Left ventricle myocardium inferior (tissue), 1 donor: ENCODE results near the gene PTPN13. TPM values are rescaled to one million over a fixed set of nuclear protein-coding genes. Genes with fewer than 3 reads are reported as not detected.
A peak's percentile ranks its signal among the peaks of the same experiment; 100 is the strongest.

Experiments used
- DNase-seq: peaks from one replicate; pipeline ENCODE4 v3.0.0-alpha.2; 2020
- H3K27ac ChIP-seq: fragments of 200-600 bp; replicated peaks from 2 replicates; pipeline ENCODE4 v1.8.0; 2021
- H3K27me3 ChIP-seq: fragments of 200-600 bp; 2 replicates; pipeline ENCODE4 v1.8.0; 2021; ENCODE audit warnings: low read depth
- H3K36me3 ChIP-seq: fragments of 200-600 bp; 2 replicates; pipeline ENCODE4 v1.8.0; 2021
- H3K4me1 ChIP-seq: fragments of 200-600 bp; 2 replicates; pipeline ENCODE4 v1.8.0; 2021
- H3K4me3 ChIP-seq: fragments of 200-600 bp; 2 replicates; pipeline ENCODE4 v1.8.0; 2021; ENCODE audit warnings: mild to moderate bottlenecking, moderate library complexity
- H3K9me3 ChIP-seq: fragments of 200-600 bp; replicated peaks from 2 replicates; pipeline ENCODE4 v1.8.0; 2021
- CTCF ChIP-seq: fragments of 200-600 bp; IDR thresholded peaks from 2 replicates; pipeline ENCODE4 v1.8.0; 2021; ENCODE audit warnings: antibody characterized with exemption, mild to moderate bottlenecking, borderline replicate concordance
- intact Hi-C: fragments of 100-400 bp; cut with micrococcal nuclease; formaldehyde crosslinking; loops from one replicate; pipeline ENCODE4 v1.11.0; 2022
- total RNA-seq: library from RNA; stranded (reverse); fragmentation: NEBNext Ultra II Directional; extraction: Animal tissue kit (Norgen Biotek cat#: 25700); gene quantifications from one replicate; pipeline ENCODE4 v1.2.1, GENCODE V29; 2021
- donor health status: DM: no; HTN: yes; CAD: no; lungs with severe emphysema.

PTPN13 gene
- total RNA-seq, 1 donor from 2014 or later = 3.8 TPM

GRCh38 chr4:86847571-86847970, 253.5 kb downstream of the PTPN13 start:
- no peak for DNase-seq
- Histone ChIP-seq H3K36me3 (no peaks in the 10 kb centered on the region), H3K4me1 (peaks cover 31% of the 10 kb centered on the region), H3K4me3 (peak overlapping the region; percentile 43), H3K9me3 (no peaks in the 10 kb centered on the region), H3K27me3 (no peaks in the 10 kb centered on the region), H3K27ac (peak overlapping the region; percentile 59)
- TF ChIP-seq CTCF = no peak
- intact Hi-C loops = no loop called here

- TF ChIP-seq CTCF = no peak
- intact Hi-C loops = no loop called here
- Histone ChIP-seq H3K4me1 (peaks cover 31% of the 10 kb centered on the region), H3K36me3 (no peaks in the 10 kb centered on the region), H3K27me3 (no peaks in the 10 kb centered on the region), H3K27ac (peak overlapping the region; percentile 59), H3K9me3 (no peaks in the 10 kb centered on the region), H3K4me3 (peak overlapping the region; percentile 43)
- no peak for DNase-seq
These were observed 254.0 kb downstream of the PTPN13 start for GRCh38 chr4:86848136-86848535.

- H3K9me3 ChIP-seq = no peaks in the 10 kb centered on the region
- no peaks in the 10 kb centered on the region for H3K36me3 ChIP-seq
- H3K4me3 ChIP-seq = peak within 1 kb of the TSS; percentile 43
- peak within 1 kb of the TSS; percentile 59 for H3K27ac ChIP-seq
- peaks cover 31% of the 10 kb centered on the region for H3K4me1 ChIP-seq
- intact Hi-C loops = no loop called here
- TF ChIP-seq CTCF = no peak
- H3K27me3 ChIP-seq = no peaks in the 10 kb centered on the region
- DNase-seq = no peak
These were observed 254.9 kb downstream of the PTPN13 start, which contains the start of gene SLC10A6 for GRCh38 chr4:86848732-86849619. SLC10A6 (minus strand) TSS chr4:86849384; CDS start chr4:86849115, 269 bp downstream.

- H3K4me3 ChIP-seq = no peak overlapping the region
- H3K27me3 ChIP-seq = no peaks in the 10 kb centered on the region
- no peak for DNase-seq
- intact Hi-C loops = no loop called here
- no peaks in the 10 kb centered on the region for H3K9me3 ChIP-seq
- H3K36me3 ChIP-seq = no peaks in the 10 kb centered on the region
- no peak overlapping the region for H3K27ac ChIP-seq
- no peak for TF ChIP-seq CTCF
- H3K4me1 ChIP-seq = peaks cover 21% of the 10 kb centered on the region
These were observed 259.1 kb downstream of the PTPN13 start for GRCh38 chr4:86853209-86853608.

- no peak overlapping the region for H3K27ac ChIP-seq
- H3K27me3 ChIP-seq = no peaks in the 10 kb centered on the region
- intact Hi-C loops = no loop called here
- TF ChIP-seq CTCF = no peak
- no peaks in the 10 kb centered on the region for H3K36me3 ChIP-seq
- H3K9me3 ChIP-seq = no peaks in the 10 kb centered on the region
- no peaks in the 10 kb centered on the region for H3K4me1 ChIP-seq
- no peak for DNase-seq
- H3K4me3 ChIP-seq = no peak overlapping the region
These were observed 261.5 kb downstream of the PTPN13 start for GRCh38 chr4:86855572-86855971.
